Skeletal muscle cell (primary cell): ENCODE data around the gene CORO7.

Source experiments
- DNase-seq: peaks from one replicate; pipeline ENCODE4 v3.0.0-alpha.2; 2010; ENCODE audit warnings: low read depth
- H3K4me3 ChIP-seq: 2 replicates; pipeline ENCODE4 v1.5.1; 2011; ENCODE audit warnings: low read depth, mild to moderate bottlenecking, control low read depth, low read length, moderate library complexity

CORO7 gene

DNA sequence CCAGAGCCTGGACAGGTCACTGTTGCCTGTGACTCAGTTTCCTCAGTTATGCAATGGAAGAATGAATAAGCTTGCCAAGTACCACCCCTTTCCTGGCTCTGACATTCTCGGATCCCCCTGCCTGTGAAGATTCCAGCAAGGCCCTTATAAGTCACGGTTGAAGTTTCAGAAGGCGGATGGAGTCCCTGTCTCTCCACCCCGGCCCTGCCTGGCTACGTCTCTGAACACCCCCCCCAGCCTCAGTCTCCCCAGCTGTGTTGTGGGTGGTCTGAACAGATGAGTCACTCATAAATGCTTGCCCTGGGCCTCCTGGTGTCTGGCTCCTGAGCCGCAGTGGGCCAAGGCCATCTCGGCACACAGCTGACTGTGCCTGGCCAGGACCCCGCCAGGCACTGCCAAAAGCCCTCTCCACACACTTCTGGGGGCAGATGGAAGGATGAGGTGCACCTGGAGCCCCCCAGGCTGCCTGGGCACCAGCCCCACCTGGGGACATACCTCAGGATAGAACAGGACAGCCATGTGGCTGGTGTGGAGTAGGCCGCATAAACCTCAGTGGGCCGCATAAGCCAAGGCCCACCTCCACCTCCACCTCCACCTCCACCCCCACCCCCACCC, 29.3 kb downstream of the CORO7 start:
- no peak for DNase-seq
- no peak overlapping the region for H3K4me3 ChIP-seq

DNA sequence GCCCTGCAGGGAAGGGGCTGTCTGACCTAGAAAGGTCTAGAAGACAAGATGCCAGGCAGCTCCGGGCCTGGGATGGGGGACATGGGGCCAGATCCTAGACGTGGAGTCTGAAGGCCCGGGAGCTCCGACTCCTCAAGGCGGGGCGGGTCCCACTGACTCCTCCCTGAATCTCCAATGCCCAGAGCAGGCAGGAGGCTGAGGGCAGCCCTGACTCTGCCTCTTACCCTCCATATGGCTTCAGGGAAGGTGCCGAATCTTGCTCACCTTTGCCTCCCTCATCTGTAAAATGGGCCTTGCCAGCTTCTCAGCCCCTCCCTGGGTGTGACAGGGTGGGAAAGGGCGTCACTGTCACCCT, 30.0 kb downstream of the CORO7 start:
- no peak overlapping the region for H3K4me3 ChIP-seq
- no peak for DNase-seq

DNA sequence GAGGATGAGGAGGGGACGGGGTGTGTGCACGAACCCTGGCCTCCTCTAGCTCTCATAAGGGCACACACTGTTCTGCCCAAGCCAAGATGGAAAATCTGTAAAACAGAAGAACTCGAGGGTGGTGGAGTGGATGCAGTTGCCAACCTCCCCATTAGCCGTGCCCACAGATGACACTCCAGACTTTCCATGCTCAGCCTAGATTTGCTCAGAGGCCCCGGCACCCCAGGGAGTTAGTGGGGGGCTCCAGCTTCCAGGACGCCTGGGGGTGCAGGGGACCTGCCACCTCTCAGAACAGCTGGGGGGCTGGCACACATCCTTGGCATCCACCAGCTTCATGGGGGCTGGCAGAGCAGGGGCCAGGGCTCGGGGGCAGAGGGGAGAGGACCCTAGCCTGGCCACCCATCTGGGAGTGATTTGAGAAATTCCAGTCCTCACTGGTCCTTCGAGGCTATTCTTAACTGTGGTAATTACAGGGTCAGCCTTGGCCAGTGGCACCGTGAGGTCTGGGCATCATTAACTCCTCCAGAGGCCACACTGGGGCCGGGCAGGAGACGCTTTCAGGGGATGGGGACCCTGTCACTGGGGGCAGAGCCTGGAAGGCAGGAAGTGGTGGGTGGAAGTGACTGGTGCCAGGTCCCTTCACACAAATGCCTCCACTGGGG, 30.5 kb downstream of the CORO7 start:
- no peak for DNase-seq
- H3K4me3 ChIP-seq: no peak overlapping the region

DNA sequence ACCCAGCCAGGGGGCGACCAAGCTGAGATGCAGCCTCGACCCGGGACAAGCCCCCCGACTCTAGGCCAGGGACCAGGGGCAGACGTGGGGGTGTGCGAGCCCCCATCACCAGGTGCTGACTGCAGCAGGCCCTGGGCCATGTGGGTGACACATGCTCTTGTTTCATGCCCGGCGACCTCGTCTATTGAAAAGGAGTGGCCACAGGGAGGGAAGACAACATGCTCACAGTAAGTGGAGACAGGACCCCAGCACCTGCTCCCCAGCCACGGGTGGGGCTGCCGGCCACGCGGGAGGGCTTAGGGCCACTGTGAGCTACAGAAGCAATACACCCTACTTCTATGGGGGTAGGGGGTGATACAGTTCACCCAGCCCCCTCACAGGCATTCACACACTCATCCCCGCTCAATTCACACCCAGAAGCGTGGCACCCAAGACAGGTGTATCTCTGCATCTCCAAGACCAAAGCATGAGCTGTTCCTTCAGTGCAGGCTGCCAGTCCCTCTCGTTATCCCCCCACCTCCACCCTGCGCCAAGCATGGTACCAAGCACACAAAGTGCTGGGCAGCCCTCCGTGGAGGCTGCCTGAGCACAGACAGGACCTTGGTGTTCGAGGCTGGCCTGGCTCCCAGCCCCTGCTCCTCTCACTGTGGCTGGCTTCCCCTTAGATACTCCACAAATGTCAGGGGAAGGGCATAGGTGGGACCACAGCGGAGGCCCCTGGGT, 31.2 kb downstream of the CORO7 start:
- DNase-seq: no peak
- H3K4me3 ChIP-seq: no peak overlapping the region

DNA sequence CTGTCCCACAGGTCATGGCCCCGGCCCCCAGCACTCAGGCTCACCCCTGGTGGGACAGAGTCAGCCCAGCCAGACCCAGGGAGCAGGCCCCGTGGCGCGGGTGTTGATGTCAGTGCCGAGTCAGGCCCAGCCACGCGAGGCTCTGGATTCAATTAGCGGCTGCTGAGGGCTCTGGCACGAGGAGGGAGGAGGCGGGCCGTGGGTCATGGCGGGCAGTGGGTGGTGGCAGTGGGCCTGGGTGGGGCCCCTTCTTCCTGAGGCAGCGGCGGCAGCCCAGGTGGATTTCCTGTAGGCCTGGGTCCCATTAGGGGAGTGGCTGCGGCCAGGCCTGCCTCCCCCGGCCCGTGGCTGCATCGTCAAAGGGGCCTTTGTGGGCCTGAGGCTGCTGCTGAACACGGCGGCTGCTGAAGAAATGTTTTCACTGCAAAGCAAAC, 31.9 kb downstream of the CORO7 start:
- H3K4me3 ChIP-seq: no peak overlapping the region

DNA sequence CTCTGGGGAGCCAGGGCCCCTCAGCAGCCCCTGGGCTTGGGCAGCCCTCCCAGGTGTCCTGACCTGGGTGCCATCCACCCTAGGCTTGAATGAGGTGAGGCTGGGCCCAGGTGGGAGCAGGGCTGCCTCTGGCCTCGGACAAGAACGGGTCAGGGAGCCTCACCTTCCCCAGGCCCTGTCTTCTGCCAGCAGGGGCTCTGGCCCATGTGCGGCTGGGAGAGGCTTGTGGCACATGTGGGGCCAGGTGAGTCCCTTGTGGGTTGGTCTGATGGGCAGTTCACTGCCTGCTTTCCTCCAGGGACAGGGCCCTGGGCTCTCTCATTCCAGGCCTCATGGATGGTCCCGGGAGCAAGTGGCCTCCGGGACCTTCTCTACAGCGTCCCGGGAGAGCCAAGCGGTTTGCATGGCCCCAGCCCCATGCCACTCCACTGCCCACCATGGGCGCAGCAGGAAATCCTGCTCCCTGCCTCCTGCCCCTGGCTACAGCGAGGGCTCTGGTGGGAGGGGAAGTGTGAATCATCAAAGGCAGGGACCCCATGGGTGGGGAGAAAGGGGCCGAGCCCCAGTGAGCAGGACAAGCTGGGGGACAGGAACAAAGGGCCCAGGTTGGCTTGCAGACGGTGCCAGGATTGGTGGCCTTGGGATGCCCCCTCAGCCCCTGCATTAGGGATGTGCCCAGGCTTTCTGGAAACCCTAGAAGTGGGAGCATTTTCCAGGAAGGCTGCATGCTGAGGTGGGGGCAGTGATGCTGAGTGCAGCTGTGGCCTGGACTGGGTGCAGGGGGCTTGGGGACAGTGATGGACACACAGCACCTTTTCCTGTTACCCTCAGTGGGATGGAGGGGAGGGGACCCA, 32.6 kb downstream of the CORO7 start:
- DNase-seq: no peak
- H3K4me3 ChIP-seq: no peak overlapping the region

More for the DNA sequence above, 31.9 kb downstream of the CORO7 start:
- DNase-seq: no peak

DNA sequence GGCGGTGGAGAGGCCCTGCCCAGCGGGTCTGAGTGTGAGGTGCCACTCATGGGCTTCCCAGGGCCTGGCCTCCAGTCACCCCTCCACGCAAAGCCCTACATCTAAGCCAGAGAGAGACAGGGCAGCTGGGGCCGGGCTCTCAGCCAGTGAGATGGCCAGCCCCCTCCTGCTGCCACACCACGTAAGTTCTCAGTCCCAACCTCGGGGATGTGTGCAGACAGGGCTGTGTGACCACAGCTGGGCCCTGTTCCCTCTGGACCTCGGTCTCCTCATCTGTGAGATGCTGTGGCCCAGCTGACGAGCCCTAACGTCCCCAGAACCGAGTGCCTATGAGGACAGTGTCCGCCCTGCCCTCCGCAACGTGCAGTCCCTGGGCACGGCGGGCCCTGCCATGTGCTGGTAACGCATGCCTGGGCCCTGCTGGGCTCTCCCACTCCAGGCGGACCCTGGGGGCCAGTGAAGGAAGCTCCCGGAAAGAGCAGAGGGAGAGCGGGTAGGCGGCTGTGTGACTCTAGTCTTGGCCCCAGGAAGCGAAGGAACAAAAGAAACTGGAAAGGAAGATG, 33.5 kb downstream of the CORO7 start:
- H3K4me3 ChIP-seq: no peak overlapping the region
- DNase-seq: no peak

DNA sequence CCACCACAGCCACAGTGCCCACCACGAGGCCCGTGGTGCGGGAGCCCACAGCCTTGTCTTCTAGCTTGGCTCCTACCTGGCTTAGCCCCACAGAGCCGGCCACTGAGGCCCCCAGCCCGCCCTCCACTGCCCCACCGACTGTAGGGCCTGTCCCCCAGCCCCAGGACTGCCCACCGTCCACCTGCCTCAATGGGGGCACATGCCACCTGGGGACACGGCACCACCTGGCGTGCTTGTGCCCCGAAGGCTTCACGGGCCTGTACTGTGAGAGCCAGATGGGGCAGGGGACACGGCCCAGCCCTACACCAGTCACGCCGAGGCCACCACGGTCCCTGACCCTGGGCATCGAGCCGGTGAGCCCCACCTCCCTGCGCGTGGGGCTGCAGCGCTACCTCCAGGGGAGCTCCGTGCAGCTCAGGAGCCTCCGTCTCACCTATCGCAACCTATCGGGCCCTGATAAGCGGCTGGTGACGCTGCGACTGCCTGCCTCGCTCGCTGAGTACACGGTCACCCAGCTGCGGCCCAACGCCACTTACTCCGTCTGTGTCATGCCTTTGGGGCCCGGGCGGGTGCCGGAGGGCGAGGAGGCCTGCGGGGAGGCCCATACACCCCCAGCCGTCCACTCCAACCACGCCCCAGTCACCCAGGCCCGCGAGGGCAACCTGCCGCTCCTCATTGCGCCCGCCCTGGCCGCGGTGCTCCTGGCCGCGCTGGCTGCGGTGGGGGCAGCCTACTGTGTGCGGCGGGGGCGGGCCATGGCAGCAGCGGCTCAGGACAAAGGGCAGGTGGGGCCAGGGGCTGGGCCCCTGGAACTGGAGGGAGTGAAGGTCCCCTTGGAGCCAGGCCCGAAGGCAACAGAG, 34.2 kb downstream of the CORO7 start:
- no peak for DNase-seq
- H3K4me3 ChIP-seq: no peak overlapping the region

DNA sequence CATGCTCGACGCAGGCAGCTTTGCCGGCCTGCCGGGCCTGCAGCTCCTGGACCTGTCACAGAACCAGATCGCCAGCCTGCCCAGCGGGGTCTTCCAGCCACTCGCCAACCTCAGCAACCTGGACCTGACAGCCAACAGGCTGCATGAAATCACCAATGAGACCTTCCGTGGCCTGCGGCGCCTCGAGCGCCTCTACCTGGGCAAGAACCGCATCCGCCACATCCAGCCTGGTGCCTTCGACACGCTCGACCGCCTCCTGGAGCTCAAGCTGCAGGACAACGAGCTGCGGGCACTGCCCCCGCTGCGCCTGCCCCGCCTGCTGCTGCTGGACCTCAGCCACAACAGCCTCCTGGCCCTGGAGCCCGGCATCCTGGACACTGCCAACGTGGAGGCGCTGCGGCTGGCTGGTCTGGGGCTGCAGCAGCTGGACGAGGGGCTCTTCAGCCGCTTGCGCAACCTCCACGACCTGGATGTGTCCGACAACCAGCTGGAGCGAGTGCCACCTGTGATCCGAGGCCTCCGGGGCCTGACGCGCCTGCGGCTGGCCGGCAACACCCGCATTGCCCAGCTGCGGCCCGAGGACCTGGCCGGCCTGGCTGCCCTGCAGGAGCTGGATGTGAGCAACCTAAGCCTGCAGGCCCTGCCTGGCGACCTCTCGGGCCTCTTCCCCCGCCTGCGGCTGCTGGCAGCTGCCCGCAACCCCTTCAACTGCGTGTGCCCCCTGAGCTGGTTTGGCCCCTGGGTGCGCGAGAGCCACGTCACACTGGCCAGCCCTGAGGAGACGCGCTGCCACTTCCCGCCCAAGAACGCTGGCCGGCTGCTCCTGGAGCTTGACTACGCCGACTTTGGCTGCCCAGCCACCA, 35.1 kb downstream of the CORO7 start:
- no peak overlapping the region for H3K4me3 ChIP-seq
- DNase-seq: no peak

DNA sequence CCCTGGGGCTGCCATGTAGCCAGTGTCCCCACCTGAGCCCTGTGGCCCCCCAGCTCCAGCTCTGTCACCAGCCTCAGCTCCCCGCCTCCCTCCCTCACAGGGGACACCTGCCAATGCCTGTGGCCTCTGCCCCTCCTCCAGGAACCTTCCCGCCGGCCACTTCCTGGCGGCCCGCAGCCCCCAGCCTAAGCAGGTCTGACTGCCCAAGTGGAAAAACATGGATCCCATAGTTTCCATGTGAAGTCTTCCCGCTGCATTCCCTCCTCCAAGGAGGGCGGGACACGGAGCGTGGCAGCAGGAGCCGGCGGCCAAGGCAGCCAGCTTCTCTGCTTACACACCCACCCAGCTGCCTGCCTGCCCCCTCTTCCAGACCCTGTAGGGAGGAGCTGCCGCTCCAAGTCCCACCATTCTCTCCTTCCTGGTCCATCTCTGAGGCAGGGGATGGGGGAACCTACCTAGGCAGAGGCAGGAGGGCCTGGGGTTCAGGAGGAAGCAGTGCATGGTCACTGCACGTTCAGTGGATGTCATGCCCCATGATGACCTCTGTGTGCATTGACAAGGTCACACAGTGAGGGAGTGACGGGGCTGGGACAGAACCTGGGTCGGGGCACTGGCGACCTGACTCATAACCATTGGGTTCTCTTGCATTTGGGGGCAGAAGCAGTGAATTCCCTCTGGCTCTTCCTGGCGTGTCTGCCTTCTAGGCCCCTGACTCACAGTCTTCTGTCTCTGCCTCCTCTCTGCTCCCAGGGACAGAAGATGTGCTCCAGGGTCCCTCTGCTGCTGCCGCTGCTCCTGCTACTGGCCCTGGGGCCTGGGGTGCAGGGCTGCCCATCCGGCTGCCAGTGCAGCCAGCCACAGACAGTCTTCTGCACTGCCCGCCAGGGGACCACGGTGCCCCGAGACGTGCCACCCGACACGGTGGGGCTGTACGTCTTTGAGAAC, 36.0 kb downstream of the CORO7 start:
- no peak for DNase-seq
- H3K4me3 ChIP-seq: no peak overlapping the region

DNA sequence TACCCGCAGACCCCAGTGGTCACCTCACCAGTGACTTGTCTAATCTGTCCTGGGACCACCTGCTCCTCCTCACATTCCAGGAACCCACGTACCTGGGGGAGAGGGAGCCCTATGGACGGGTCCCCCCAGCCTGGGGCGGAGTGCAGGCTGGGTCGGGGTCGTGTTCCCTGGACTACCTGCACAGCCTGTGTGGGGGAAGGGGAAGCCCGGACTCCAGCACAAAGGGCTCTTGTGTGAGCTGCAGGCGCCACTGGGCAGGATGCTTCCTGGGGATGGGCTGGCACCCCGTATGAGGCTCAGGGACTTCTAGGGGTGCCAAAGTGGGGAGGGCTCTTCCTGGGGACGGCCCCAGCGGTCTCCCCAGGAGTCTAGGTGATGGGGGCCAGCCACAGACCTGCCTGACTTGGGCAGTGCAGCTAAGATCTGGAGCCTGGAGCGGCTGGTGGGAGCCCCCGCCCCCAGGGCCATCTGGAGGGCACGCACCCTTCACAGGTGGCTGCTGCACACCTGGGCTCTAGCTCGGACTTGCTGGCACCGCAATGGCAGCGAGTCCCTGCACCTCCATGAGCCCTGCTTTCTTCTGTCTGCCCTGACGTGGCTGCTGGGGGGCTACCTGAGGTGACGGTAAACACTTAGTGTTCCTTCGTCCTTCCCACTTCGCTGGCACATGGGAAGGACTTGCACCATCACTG, 37.3 kb downstream of the CORO7 start:
- H3K4me3 ChIP-seq: no peak overlapping the region
- no peak for DNase-seq

DNA sequence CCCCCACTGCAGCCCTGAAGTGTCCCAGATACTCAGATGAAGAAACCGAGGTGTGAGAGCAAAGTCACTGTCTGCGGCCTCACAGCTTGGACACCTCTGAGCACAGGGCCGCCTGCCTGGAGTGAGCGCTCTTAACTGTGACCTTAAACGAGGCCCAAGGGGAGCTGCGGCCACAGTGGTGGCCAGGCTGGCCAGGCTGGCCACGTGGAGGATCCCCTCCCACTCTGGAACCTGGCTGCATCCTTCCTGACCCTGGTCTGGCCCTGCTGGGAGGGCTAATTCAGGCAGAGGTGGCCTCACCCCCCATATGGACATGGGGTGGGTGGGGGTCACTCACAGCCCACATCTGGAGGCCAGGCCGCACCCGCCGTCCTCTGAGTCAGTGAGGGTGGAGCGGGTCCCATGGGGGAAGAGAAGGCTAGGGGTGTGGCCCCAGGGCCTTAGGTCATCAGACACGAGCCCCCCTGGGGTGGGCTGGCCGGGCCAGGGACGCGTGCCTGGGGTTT, 38.2 kb downstream of the CORO7 start:
- DNase-seq: no peak
- no peak overlapping the region for H3K4me3 ChIP-seq

DNA sequence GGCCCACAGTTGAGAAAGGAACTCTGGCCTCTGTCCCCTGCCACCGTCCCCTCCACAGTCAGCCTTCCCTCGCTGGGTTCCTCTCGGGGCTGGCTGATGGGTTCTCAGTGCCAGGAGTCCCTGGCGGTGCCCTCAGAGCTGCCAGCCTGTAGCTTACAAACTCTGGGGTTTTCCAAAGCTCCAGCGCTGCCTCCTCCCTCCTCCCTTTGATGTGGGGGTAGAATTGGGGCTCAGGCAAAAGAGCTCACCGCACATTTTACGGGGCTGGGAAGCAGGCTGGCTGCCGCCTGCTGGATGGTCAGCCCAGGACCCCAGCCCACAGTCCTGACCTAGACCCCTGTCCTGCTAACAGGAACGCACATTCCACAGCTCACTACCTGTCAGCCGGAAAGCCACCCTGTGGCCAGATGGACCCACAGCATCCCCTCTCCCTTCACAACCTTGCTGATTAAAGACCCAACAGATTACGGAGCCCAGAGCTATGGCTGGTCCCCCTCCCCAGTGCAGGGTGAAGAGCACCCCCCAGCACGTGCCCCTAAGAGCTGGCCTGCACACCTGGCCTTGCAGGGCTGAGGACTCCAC, 38.7 kb downstream of the CORO7 start:
- no peak overlapping the region for H3K4me3 ChIP-seq
- DNase-seq: no peak

DNA sequence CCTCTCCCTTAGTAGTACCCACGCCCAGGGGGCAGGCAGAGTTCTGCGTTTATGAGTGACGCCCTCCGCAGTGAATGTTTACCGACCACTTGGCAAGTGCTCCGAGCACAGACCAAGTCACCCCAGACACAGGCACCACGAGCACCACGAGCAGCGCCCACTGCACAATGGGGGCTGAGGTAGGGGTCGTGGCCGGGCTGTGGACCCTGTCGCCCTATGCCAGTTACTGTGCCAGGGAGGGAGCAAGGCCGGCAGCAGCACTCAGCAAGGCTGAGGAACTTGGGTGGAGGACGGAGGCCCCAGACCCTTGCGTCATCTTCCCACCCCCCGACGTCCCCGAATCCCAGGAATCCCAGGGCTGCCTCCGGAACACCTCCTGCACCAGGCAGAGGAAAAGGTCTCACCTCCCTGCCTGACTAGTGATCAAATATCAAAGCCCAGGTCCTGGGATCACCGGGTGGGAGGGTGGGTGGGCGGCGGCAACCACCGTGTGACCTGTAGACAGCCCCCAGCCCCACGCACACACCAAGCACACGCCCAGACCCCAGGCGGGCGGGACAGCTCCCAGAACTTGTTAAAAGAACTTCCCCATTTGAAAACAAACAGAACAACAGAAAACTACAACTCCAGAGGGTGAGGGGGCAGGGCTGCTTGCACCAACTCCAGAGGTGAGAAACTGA, 39.4 kb downstream of the CORO7 start:
- H3K4me3 ChIP-seq: no peak overlapping the region
- DNase-seq: no peak

DNA sequence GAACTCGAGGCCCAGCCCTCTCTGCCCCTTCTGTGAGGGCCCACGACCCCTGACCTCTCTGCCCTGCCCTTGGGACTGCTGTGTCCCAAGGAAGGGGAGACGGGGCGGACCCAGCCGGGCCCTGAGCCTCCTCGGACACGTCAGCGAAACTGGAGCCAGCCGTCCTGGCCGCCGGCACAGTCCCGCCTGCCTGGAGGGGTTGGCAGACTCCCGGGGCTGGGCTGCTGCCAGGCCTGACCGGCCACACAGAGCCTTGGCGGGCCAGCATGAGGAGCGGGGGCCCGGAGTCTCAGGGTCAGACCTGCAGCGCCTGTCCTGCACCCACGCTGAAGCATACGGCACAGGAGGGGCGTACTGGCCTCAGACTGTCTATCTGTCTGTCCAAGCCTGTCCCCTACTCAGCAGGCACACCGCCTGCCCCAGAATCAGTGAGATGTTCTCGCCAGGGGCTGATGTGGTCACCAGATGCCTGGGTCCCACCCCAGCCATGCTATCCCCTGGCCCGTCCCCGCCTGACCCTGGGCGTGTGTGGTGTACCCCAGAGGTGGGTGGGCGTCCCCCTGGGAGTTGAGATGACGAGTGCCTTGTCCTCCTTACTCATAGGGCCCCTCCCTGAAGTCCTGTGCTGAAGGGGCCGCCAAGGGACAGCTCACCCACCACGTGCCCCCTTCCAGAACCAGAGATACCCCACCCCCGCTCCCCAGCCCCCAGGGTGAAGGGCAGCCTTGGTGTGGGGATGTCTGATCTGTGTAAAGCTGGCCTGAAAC, 40.1 kb downstream of the CORO7 start:
- no peak overlapping the region for H3K4me3 ChIP-seq
- DNase-seq: peak; percentile 61
